Chondrocyte (in vitro differentiated cells): Measurements from ENCODE around the gene DHRS12. TPM values are rescaled to one million over a fixed set of nuclear protein-coding genes. Genes with fewer than 3 reads are reported as not detected.

ENCODE experiments used
- DNase-seq: peaks from one replicate; pipeline ENCODE4 v3.0.0; 2021; ENCODE audit warnings: mixed read lengths, low spot score
- H3K27ac Mint-ChIP-seq: one replicate; pipeline ENCODE4 v1.8.0; 2021; ENCODE audit warnings: mild to moderate bottlenecking, moderate library complexity, mixed read lengths; ENCODE audit not compliant: unreplicated experiment
- H3K27me3 Mint-ChIP-seq: 2 replicates; pipeline ENCODE4 v1.8.0; 2021; ENCODE audit warnings: low read depth, mixed read lengths
- H3K36me3 Mint-ChIP-seq: 2 replicates; pipeline ENCODE4 v1.8.0; 2021; ENCODE audit warnings: low read depth, mixed read lengths
- H3K4me1 Mint-ChIP-seq: 2 replicates; pipeline ENCODE4 v1.8.0; 2021; ENCODE audit warnings: low read depth, mild to moderate bottlenecking, mixed read lengths
- H3K4me3 Mint-ChIP-seq: one replicate; pipeline ENCODE4 v1.8.0; 2021; ENCODE audit warnings: mild to moderate bottlenecking, moderate library complexity, mixed read lengths; ENCODE audit not compliant: unreplicated experiment
- H3K9me3 Mint-ChIP-seq: 2 replicates; pipeline ENCODE4 v1.8.0; 2021; ENCODE audit warnings: low read depth, mixed read lengths
- CTCF ChIP-seq: fragments of 200-600 bp; sonication (generic); IDR thresholded peaks from 2 replicates; pipeline ENCODE4 v1.5.0; 2021; ENCODE audit warnings: antibody characterized with exemption, mild to moderate bottlenecking, moderate library complexity
- total RNA-seq: library from RNA; stranded (reverse); gene quantifications from 3 replicates; pipeline ENCODE4 v1.2.1, GENCODE V29; 2021

DHRS12 gene
- total RNA-seq, 1 donor from 2014 or later, result 7.6 TPM

DNA sequence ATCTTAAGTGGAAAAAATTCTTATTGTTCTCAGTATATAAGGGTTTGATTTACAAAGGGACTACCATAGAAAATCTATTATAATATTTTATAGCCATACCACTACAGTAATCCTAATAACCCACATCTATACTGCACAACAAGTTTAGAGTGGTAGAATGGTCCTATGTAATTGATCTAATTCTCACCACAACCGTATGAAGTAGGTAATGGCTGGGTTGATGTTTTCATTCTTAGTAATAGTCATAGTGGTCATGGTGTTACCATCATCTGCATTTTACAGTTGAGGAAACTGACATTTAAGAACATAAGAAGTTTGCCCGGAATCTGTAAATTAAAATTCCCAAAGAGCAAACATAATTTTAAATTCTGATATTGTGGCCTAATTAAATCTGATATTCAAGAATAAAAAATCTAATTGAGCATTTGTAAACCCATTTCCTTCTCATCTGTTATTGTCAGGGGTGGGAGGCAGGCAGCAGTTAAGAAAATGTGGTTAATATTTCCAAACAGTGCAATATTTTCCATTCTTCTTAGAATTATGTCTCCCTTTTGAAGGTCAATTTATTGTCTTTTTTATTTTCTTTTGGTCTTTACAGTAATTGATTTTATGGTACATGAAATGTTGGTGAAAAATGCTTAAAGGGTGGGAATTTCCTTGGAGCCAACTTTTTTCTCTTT is 65.6 kb downstream of the DHRS12 start:
- TF ChIP-seq CTCF, result no peak

DNA sequence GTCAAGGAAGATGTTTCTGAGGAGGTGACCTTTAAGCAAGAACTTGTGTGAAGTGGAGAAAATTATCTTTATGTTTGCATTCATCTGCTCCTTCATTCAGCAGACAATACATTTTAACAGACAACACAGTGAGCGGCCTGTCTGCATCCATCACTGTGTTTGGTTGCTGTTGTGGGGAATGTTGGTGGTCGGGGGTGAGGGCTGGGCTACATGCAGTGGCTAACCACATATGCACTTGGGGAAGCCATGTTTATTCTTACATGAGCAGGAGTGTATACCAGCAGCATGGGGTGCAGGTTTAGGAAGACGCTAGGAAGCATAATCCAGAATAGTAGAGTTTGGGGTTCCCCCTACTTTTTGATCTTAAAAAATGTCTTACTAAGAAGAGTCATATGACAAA is 66.4 kb downstream of the DHRS12 start:
- H3K27ac Mint-ChIP-seq, result no peak overlapping the region

More for the DNA sequence above, 65.6 kb downstream of the DHRS12 start:
- DNase-seq, result no peak
- Mint-ChIP-seq H3K9me3 (no peaks in the 10 kb centered on the region), H3K36me3 (peaks cover 2% of the 10 kb centered on the region), H3K4me1 (peaks cover 18% of the 10 kb centered on the region), H3K27ac (no peak overlapping the region), H3K4me3 (no peak overlapping the region), H3K27me3 (no peaks in the 10 kb centered on the region)

GRCh38 chr13:51734786-51735185 is 69.2 kb downstream of the DHRS12 start:
- Mint-ChIP-seq H3K4me1 (peaks cover 24% of the 10 kb centered on the region), H3K4me3 (no peak overlapping the region), H3K36me3 (peaks cover 1% of the 10 kb centered on the region), H3K27ac (peak overlapping the region; percentile 47), H3K9me3 (no peaks in the 10 kb centered on the region), H3K27me3 (no peaks in the 10 kb centered on the region)
- no peak for TF ChIP-seq CTCF
- DNase-seq, result no peak

More for the DNA sequence above, 66.4 kb downstream of the DHRS12 start:
- Mint-ChIP-seq H3K9me3 (no peaks in the 10 kb centered on the region), H3K27me3 (no peaks in the 10 kb centered on the region), H3K4me3 (no peak overlapping the region), H3K36me3 (no peaks in the 10 kb centered on the region), H3K4me1 (peaks cover 22% of the 10 kb centered on the region)
- TF ChIP-seq CTCF, result no peak
- no peak for DNase-seq

DNA sequence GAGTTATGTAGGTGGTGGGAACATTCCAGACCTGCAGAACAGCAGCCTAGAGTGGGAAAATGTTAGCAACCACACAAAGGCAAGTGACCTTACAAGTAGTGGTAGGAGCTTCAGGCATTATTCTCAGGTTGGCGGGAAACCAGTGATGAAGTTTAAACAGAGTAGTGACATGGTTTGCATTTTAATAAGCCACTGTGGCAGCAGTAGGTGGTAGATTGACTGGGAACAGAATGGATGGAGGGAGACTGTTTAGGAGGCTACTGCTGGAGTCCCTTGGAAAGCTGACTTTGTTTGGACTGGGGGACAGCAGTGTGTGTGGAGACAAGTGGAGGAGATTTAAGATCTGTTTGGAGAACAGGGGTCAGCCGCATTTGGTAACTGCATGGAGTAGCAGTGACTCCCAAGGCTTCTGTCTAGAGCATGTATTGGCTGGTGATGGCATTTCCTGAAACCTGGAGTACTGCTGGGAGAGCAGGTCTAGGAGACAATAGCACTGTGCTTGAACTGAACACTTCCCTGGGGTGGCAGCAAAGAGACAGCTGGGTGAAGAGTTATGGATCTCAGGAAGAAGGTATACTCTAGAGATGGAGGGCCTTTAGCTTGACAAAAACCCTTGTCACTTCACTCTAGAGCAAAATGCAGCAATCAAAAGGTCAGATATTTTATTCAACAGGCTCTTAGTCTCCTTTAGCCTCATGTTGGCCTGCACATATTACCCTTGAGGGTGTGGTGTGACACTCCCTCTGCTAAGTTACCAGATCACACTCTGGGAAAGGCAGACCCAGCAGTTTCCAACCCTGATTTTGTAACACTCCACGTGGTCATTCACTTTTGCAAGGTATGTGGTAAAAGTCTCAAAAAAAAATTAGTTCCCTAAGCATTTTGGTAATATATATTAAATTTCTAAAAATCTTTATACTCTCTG is 70.3 kb downstream of the DHRS12 start:
- no peaks in the 10 kb centered on the region for H3K9me3 Mint-ChIP-seq
- H3K4me3 Mint-ChIP-seq, result no peak overlapping the region
- no peaks in the 10 kb centered on the region for H3K27me3 Mint-ChIP-seq
- DNase-seq, result no peak
- TF ChIP-seq CTCF, result no peak
- H3K36me3 Mint-ChIP-seq, result peaks cover 1% of the 10 kb centered on the region
- peaks cover 24% of the 10 kb centered on the region for H3K4me1 Mint-ChIP-seq
- no peak overlapping the region for H3K27ac Mint-ChIP-seq

- Mint-ChIP-seq H3K27me3 (no peaks in the 10 kb centered on the region), H3K27ac (peak overlapping the region; percentile 58), H3K9me3 (no peaks in the 10 kb centered on the region), H3K36me3 (peaks cover 1% of the 10 kb centered on the region), H3K4me1 (peaks cover 28% of the 10 kb centered on the region), H3K4me3 (no peak overlapping the region)
- no peak for DNase-seq
- peak; percentile 91 for TF ChIP-seq CTCF
Observed at GRCh38 chr13:51731759-51732158, 72.2 kb downstream of the DHRS12 start.
